Right lung (tissue), 5 donors: ENCODE results near the gene CABLES2. TPM values are rescaled to one million over a fixed set of nuclear protein-coding genes. Genes with fewer than 3 reads are reported as not detected.

ENCODE experiments used
- DNase-seq, 2 donors: peaks; one replicate each; pipeline ENCODE4 v3.0.0-alpha.2; 2013
- polyA plus RNA-seq, 5 donors: library from polyadenylated mRNA; unstranded; fragments of 120-200 nt; gene quantifications; one replicate each; pipeline versions ENCODE4 v1.2.1 to v1.2.3, GENCODE V29; 2013; ENCODE audit warnings: inconsistent platforms in 1 of 5, low replicate concordance in 1 of 5; ENCODE audit not compliant: insufficient read length in 5 of 5, insufficient read depth in 1 of 5

The CABLES2 gene
- polyA plus RNA-seq, 5 donors: 11.9 to 14.8 (median 14.7) TPM

DNA sequence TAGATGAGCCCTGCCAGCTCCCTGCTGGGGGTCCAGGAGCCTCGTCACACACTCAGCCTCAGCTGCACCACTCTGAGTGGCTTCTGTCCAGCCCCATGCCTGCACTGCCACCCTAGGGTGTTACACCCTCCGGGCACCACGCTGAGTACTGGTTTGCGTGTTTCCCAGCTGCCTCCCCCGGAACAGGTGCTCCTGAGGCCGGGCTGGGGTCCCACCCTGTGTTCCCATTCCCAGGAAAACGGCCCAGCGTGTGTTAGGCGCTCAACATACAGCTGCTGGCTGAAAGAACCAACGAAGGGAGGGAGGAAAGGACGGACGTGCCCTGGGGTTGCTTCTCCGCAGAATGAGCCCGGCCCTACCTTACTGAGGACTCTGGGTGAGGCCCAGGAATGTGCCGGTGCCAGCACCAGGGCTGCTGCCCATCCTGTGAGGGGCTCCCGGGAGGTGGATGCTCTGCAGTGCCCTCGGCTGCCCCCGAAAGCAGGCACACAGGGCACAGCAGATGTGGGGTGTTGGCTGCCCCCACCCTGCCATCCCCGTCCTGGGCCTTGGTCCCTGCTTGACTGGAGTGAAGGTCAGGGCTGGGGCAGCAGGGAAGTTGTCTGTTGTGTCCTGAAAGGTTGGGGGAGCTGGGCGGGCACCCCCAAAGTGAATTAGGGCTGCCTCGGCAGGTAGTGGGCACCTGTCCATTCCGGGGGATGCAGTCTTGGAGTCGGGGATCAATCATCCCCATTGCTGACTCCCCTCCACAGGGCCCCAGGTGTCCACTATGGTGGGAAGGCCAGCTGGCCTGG is 56.3 kb downstream of the CABLES2 start:
- DNase-seq: no peak

DNA sequence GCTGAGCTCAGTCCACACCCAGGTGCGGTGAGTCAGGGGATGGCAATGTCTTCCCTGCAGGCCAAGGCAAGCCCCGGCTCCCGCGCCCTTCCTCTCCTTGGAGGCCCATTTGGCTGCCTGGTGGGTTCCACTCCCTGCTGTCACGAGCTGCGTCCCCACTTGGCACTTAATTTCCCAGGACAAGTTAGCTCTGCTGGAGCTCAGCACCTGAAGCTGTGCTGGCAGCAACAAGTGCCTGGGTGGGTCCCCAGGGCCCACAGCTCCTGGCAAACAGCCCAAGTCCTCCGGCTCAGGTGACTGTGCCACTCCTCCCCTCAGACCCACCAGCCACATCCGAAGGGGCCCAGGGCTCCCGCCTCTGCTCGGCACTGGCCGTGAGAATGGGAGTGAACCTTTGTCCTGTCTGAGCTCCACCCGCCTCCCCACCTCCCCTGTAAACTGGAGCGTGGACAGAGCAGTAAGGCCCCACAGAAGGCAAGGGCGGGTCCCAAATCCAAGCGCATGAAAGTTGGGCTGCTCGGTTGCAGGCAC is 56.9 kb downstream of the CABLES2 start:
- no peak for DNase-seq

DNA sequence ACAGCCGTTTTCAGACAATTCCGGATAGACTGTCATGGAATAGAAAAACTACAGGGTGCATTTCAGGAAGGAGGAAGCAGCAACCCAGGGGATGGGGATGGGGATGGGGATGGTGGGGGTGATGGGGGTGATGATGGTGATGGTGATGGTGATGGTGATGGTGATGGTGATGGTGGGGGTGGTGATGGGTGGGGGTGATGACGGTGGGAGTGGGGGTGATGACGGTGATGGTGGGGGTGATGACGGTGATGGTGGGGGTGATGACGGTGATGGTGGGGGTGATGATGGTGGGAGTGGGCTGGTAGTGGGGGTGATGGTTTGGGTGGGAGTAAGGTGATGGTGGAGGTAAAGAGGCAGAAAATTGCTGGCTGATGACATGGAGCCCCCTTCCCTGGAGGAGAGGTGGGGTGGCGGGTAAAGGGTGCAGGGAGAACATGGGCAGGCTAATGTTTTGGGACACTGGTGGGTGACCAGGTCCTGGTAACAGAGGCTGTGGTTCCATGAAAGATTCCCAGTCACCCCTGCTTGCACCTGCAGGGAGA is 57.5 kb downstream of the CABLES2 start:
- DNase-seq: no peak

DNA sequence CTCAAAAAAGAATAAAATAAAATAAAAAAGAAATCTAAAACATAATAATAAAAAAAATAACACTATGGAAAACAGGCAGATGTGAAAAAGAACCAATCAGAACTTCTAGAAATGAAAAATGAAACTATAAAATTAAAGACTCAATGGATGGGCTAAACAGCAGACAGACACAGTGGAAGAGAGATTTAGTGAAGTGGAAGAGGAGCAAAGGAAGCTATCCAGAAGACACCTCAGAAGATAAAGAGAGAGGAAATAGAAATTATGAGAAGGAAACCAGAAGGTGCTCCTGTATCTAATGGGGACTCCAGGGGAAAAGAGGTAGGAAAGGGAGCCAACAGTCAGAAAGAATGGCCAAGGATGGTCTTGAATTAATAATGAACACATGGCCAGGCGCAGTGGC is 58.5 kb downstream of the CABLES2 start:
- no peak for DNase-seq

DNA sequence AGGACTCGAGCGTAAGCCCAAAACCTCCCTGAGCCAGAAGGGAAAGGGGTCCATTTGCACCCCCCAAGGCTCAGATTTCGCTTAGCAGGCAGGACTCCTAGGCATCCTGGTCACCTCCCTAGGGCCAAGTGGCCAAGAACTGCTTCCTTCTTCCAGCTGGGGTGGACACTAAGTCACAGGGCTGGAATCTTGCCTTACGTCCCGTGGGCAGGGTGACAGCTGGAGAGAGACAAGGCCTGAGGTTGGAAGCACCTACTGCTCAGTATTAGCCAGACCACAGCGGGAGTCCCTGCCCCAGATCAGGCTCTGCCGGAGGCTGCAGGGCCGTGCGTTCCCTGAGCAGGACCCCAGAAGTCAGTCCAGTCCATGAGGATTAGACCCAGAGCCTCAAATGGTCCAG is 59.6 kb downstream of the CABLES2 start:
- DNase-seq: no peak

DNA sequence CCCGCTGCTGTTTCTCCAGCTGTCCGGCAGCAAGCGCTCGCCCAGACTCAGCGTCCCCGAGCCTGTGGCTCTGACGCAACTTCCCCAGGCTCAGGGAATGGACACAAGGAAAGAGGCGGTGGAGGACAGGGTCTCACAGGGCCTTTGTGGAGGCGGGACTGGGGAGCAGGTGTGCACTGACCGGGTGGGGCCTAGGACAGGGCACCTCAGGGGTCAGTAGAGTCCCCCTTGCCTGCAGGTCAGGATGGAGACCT is 60.0 kb downstream of the CABLES2 start:
- no peak for DNase-seq

DNA sequence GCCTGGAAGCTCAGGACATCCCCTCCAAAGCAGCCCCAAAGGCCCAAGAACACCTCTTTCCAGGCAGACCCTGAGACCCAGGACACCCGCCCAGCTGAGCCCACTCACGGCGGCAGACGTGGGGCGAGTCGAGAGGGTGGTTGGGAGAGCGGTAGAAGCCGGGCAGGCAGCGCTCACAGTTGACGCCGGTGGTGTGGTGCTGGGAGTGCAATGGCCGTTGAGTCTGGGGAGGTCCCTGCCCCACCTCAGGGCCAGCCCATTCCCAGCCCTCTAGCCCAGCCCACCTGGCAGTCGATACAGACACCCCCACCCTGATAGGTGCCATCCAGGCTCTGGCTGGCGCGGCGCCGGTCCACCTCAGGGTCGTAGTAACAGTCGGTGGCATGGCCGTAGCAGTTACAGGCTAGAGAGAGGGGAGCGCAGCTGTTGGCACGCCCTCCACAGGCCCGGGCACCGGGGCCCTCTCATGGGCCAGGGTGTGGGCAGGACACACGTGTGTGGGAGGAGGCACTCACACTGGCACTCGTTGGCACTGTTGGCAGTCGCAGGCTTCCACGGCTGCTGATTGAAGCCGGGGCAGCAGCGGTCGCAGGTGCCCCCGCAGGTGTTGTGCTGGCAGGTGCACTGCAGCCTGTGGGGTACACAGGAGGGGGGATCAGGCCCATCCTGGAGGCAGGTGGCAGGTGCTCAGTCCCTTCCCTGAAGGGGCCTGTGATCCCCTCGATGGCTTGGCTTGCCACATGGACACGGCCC is 60.5 kb downstream of the CABLES2 start:
- no peak for DNase-seq

DNA sequence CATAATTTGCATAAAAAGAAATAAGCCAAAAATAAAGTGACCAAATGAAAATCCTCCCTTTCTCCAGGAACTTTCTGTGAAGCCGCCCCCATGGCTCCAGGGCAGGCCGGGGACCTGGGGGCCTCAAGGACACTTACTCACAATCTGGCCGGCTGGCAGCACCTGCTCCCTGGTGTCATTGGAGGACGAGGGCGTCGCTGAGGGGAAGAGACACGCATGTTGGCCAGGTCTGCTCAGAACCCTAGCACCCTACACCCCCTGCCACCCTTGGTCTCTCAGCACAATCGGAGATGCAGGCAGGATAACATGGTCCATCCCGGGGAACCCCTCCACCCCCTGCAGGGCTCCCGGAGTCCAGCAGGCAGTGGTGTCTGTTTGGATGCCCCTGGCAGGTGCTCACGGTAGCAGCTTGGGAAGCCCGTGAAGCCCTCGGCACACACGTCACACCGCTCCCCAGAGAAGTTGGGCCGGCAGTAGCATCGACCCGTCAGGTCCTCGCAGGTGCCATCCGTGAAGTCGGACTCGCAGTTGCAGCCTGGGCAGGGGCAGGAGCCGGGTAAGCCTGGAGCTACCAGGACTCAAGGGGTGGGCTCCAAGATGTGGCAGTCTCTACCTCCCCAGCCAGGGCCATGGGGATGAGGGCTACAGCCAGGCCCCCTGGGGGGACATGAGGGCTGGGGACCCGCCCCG is 61.3 kb downstream of the CABLES2 start:
- no peak for DNase-seq

DNA sequence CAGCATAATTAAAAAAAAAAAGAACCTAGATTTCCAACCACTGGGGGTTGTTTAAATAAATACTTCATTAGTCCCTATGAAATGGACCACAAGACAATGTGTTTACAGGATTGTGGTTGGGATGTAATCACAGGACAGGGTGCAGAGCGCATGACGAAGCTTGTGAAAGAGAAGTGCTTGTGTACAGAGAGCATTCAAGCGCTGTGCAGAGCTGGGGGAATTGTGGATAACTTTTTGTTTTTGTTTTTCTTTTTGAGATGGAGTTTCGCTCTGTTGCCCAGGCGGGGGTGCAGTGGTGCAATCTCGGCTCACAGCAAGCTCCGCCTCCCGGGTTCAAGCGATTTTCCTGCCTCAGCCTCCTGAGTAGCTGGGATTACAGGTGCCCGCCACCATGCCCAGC is 62.3 kb downstream of the CABLES2 start:
- no peak for DNase-seq

DNA sequence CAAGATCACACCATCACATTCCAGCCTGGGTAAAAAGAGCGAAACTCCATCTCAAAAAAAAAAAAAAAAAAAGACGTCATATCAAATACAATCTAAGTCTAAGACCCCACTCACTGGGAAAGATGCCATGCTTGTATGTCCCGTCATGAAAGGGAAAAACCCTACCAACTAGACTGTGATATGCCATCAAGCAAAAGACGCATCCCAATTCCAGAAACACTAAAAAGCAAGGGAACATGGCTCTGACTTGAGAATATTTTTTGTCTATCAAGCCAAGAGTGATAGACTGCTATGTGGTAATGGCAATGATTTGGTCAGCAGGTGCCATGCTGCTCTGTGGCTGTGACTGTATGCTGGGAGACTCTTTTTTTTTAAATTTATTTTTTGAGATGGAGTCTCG is 63.0 kb downstream of the CABLES2 start:
- no peak for DNase-seq

DNA sequence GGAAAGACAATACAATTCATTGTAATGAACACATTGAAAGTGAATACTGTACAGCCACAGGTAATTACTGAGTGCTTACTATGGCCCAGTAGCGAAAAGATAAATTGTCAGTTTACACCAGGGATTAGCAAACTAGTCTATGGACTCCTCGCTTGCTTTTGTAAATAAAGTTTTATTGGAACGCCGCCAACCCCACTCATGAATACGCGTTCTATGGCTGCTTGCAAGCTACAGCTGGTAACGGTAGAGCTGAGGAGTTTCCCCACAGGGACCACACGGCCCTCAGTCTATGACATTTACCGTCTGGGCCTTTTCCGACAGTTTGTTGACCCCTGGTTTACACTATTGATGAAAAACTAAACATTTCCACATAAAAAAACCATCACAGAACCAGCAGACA is 64.2 kb downstream of the CABLES2 start:
- no peak for DNase-seq

DNA sequence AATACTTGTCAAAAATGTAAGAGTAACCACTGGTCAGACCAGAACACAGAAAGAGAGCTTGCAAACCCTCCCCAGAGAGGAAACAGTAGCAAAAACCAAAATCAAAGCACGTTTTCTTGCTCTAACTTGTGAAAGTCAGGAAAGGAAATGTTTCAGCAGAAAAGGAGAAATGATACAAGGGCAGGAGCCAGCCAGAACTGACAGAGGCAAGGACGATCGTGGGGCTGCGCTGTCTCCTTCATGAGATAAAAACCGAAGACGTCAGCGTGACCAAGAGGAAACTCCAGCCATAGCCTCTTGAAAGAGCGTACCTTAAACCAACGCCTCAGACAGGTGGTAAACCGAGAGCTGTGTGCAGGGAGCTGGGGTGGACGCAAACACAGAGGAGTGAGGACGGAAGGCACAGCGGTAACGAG is 67.4 kb downstream of the CABLES2 start:
- DNase-seq: no peak

Other genes starting within 250 kb of the CABLES2 start
- gene MTG2, start 224.3 kb downstream of the CABLES2 start, polyA plus RNA-seq: 10 to 100 TPM; 25.1 to 37.7 (median 32.4) TPM
- gene HRH3, start 187.0 kb downstream of the CABLES2 start, polyA plus RNA-seq: under 1 TPM in 1 of 5 donors, not detected in 4; 0.06 TPM
- gene OSBPL2, start 168.8 kb downstream of the CABLES2 start, polyA plus RNA-seq: 10 to 100 TPM; 25.8 to 32.7 (median 29.1) TPM
- gene ADRM1, start 104.3 kb downstream of the CABLES2 start, polyA plus RNA-seq: 10 to 100 TPM; 29.0 to 68.3 (median 37.5) TPM
- 100 to 1,000 TPM in 3 of 5 donors, 10 to 100 TPM in 2; 92.3 to 207 (median 148) TPM for gene LAMA5, start 40.0 kb downstream of the CABLES2 start, polyA plus RNA-seq
- gene RPS21, start 20.2 kb downstream of the CABLES2 start, polyA plus RNA-seq: 1,000 to 10,000 TPM in 1 of 5 donors, 100 to 1,000 TPM in 4; 870 to 1,387 (median 940) TPM
- 1 to 10 TPM; 2.7 to 4.4 (median 3.5) TPM for gene RBBP8NL, start 20.3 kb upstream of the CABLES2 start, polyA plus RNA-seq
- gene GATA5, start 68.7 kb upstream of the CABLES2 start, polyA plus RNA-seq: 10 to 100 TPM; 25.6 to 46.6 (median 34.3) TPM
- gene SLCO4A1, start 235.2 kb upstream of the CABLES2 start, polyA plus RNA-seq: under 1 TPM; 0.46 to 0.69 (median 0.54) TPM